Calu3 (cell line): ENCODE results near the gene CNTD1. TPM values are rescaled to one million over a fixed set of nuclear protein-coding genes. Genes with fewer than 3 reads are reported as not detected.

Experiments
- BruUV-seq: library from RNA; stranded (reverse); fragments of 400-500 nt; replicated peaks from 2 replicates; lab custom pipeline; 2021; lab: Mats Ljungman, UMichigan
- CTCF ChIA-PET: fragments of 300-600 bp; sonication (Branson Sonifier 250); formaldehyde crosslinking; loops from one replicate; lab custom pipeline; 2022; ENCODE audit warnings: antibody characterized with exemption; lab: Charles Lee
- DNase-seq: peaks from one replicate; pipeline ENCODE4 v3.0.0; 2022
- H3K27ac Mint-ChIP-seq: one replicate; pipeline ENCODE4 v1.8.0; 2022; ENCODE audit warnings: mixed read lengths; ENCODE audit not compliant: unreplicated experiment
- H3K27me3 Mint-ChIP-seq: one replicate; pipeline ENCODE4 v1.8.0; 2022; ENCODE audit warnings: mixed read lengths; ENCODE audit not compliant: unreplicated experiment
- H3K36me3 Mint-ChIP-seq: one replicate; pipeline ENCODE4 v1.8.0; 2022; ENCODE audit warnings: mild to moderate bottlenecking, moderate library complexity, mixed read lengths; ENCODE audit not compliant: insufficient read depth, unreplicated experiment
- H3K4me1 Mint-ChIP-seq: one replicate; pipeline ENCODE4 v1.8.0; 2022; ENCODE audit warnings: mild to moderate bottlenecking, low read depth, mixed read lengths; ENCODE audit not compliant: unreplicated experiment
- H3K4me3 Mint-ChIP-seq: one replicate; pipeline ENCODE4 v1.8.0; 2022; ENCODE audit warnings: mild to moderate bottlenecking, low read depth, moderate library complexity, mixed read lengths; ENCODE audit not compliant: unreplicated experiment
- H3K9me3 Mint-ChIP-seq: one replicate; pipeline ENCODE4 v1.8.0; 2022; ENCODE audit warnings: low read depth, mixed read lengths; ENCODE audit not compliant: unreplicated experiment
- intact Hi-C: fragments of 100-400 bp; cut with micrococcal nuclease; formaldehyde crosslinking; loops from one replicate; pipeline ENCODE4 v1.10.0; 2022; ENCODE audit not compliant: unreplicated experiment
- total RNA-seq: library from RNA; stranded (reverse); gene quantifications from 2 replicates; pipeline ENCODE4 v1.2.3, GENCODE V29; 2022
- TF ChIP-seq, protein P1 (sequence below): fragments of 200-600 bp; IDR thresholded peaks from one replicate; pipeline ENCODE4 v1.8.0; 2022; ENCODE audit warnings: antibody characterized with exemption; ENCODE audit not compliant: unreplicated experiment

The CNTD1 gene
- total RNA-seq, 1 experiment from 2014 or later, result 0.54 TPM

DNA sequence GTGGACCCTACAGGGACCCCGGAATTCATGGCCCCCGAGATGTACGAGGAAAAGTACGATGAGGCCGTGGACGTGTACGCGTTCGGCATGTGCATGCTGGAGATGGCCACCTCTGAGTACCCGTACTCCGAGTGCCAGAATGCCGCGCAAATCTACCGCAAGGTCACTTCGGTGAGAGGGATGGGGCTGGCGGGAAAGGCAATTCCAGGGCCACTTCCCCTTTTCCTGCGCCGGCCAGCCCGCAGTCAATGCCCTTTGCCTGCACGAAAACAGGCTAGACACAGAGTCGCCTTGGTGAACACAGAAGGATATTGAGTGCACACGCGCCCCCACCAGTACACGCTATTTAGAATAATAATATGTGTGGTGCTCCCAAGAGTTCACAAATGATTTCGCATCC is 14.3 kb upstream of the CNTD1 start:
- intact Hi-C loops, result no loop called here
- Mint-ChIP-seq H3K36me3 (peaks cover 16% of the 10 kb centered on the region), H3K27me3 (peaks cover 84% of the 10 kb centered on the region), H3K27ac (no peak overlapping the region), H3K4me3 (no peak overlapping the region), H3K4me1 (peaks cover 9% of the 10 kb centered on the region), H3K9me3 (no peaks in the 10 kb centered on the region)
- CTCF ChIA-PET, result no interaction called here
- BruUV-seq, result no TSS peak
- TF ChIP-seq, protein P1, sequence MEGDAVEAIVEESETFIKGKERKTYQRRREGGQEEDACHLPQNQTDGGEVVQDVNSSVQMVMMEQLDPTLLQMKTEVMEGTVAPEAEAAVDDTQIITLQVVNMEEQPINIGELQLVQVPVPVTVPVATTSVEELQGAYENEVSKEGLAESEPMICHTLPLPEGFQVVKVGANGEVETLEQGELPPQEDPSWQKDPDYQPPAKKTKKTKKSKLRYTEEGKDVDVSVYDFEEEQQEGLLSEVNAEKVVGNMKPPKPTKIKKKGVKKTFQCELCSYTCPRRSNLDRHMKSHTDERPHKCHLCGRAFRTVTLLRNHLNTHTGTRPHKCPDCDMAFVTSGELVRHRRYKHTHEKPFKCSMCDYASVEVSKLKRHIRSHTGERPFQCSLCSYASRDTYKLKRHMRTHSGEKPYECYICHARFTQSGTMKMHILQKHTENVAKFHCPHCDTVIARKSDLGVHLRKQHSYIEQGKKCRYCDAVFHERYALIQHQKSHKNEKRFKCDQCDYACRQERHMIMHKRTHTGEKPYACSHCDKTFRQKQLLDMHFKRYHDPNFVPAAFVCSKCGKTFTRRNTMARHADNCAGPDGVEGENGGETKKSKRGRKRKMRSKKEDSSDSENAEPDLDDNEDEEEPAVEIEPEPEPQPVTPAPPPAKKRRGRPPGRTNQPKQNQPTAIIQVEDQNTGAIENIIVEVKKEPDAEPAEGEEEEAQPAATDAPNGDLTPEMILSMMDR, result no peak
- no peak for DNase-seq

DNA sequence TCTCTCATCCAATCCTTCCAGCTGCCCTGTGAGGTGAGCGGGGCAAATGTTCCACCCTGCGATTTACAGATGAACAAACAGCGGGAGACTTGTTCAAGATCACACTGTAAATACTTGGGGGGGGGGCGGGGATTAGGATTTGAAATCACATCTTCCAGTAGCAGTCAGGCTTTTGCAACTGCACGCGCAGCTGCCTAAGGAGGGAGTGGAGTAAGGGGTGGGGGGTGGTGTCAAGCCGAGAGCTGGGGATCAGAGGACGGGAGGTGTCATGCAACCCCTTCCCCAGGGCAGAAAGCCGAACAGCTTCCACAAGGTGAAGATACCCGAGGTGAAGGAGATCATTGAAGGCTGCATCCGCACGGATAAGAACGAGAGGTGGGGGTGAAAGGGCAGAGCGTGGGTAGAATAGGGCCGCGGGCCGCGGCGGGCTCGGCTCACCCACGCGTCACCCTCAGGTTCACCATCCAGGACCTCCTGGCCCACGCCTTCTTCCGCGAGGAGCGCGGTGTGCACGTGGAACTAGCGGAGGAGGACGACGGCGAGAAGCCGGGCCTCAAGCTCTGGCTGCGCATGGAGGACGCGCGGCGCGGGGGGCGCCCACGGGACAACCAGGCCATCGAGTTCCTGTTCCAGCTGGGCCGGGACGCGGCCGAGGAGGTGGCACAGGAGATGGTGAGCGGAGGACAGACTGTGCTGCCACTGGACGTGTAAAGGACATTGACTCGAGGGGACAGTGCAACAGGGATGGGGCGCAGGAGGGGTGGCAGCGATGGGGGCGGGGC is 13.7 kb upstream of the CNTD1 start:
- no TSS peak for BruUV-seq
- Mint-ChIP-seq H3K4me1 (peaks cover 9% of the 10 kb centered on the region), H3K27ac (no peak overlapping the region), H3K9me3 (no peaks in the 10 kb centered on the region), H3K36me3 (peaks cover 10% of the 10 kb centered on the region), H3K4me3 (no peak overlapping the region), H3K27me3 (peaks cover 90% of the 10 kb centered on the region)
- TF ChIP-seq, protein P1, result no peak
- intact Hi-C loops, result no loop called here
- DNase-seq, result no peak
- CTCF ChIA-PET, result interaction anchor here (0.5 kb wide), 1 partner anchor 62 kb away, joined by 4 read pairs; no protein-coding TSS in a partner anchor

DNA sequence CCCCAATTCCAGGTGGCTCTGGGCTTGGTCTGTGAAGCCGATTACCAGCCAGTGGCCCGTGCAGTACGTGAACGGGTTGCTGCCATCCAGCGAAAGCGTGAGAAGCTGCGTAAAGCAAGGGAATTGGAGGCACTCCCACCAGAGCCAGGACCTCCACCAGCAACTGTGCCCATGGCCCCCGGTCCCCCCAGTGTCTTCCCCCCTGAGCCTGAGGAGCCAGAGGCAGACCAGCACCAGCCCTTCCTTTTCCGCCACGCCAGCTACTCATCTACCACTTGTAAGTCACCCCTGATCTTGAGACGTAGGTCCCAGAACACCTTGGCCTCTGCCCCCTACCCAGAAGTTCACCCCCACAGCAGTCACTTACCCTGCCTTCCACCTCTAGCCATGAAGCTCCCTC is 11.4 kb upstream of the CNTD1 start:
- H3K27me3 Mint-ChIP-seq, result peaks cover 89% of the 10 kb centered on the region
- H3K4me1 Mint-ChIP-seq, result peaks cover 9% of the 10 kb centered on the region
- H3K4me3 Mint-ChIP-seq, result no peak overlapping the region
- H3K27ac Mint-ChIP-seq, result no peak overlapping the region
- intact Hi-C loops, result no loop called here
- H3K9me3 Mint-ChIP-seq, result no peaks in the 10 kb centered on the region
- TF ChIP-seq, protein P1, result no peak
- no peaks in the 10 kb centered on the region for H3K36me3 Mint-ChIP-seq
- DNase-seq, result no peak
- CTCF ChIA-PET, result interaction anchor here (0.6 to 0.9 kb wide), 2 partner anchors 24 to 29 kb away, joined by 4 to 5 read pairs; no protein-coding TSS in a partner anchor
- no TSS peak for BruUV-seq

DNA sequence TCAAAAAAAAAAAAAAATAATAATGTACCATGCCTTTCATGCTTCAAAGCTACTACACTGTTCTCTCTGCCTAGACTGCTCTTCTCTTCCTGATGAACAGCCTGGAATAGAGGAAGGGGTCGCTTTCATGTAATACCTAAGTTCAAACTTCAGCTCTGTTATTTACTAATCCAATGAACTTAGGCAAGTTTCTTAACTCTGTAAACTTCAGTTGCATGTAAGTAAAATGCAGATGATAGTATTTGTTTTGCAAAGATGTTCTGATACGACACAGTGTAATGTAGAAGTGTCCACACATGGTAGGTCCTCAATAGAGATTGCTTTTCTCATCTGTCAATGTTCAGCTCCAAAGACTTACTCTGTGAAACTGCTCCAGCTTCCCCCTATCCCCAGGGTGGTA is 6.7 kb upstream of the CNTD1 start:
- no TSS peak for BruUV-seq
- Mint-ChIP-seq H3K9me3 (no peaks in the 10 kb centered on the region), H3K36me3 (peaks cover 19% of the 10 kb centered on the region), H3K27ac (no peak overlapping the region), H3K27me3 (peaks cover 45% of the 10 kb centered on the region), H3K4me1 (peaks cover 5% of the 10 kb centered on the region), H3K4me3 (no peak overlapping the region)
- intact Hi-C loops, result no loop called here
- no peak for DNase-seq
- TF ChIP-seq, protein P1, result no peak
- CTCF ChIA-PET, result no interaction called here
